ENCODE measurements around the gene NCK2.
A peak's percentile ranks its signal among the peaks of the same experiment; 100 is the strongest.

The NCK2 gene

GRCh38 chr2:105734762-105735538 lies 9.8 kb upstream of the NCK2 start:
- peak; percentile 55 to 65 for DNase-seq (ENCODE audit: low read depth in 2 of 2)

GRCh38 chr2:105736145-105736544 lies 8.6 kb upstream of the NCK2 start:
- no peak for DNase-seq (ENCODE audit: low read depth in 2 of 2)

- no peak for DNase-seq (ENCODE audit: low read depth in 2 of 2)
Measured at GRCh38 chr2:105737980-105738657, 6.6 kb upstream of the NCK2 start.

- DNase-seq (ENCODE audit: low read depth in 2 of 2): no peak
Measured at GRCh38 chr2:105738658-105739241, 6.0 kb upstream of the NCK2 start.

GRCh38 chr2:105739426-105739825 lies 5.3 kb upstream of the NCK2 start:
- DNase-seq (ENCODE audit: low read depth in 2 of 2): no peak

- DNase-seq (ENCODE audit: low read depth in 2 of 2): no peak
Measured at GRCh38 chr2:105739944-105740530, 4.7 kb upstream of the NCK2 start.

- no peak for DNase-seq (ENCODE audit: low read depth in 2 of 2)
Measured at GRCh38 chr2:105741174-105741573, 3.5 kb upstream of the NCK2 start.

- no peak for DNase-seq (ENCODE audit: low read depth in 2 of 2)
Measured at GRCh38 chr2:105741617-105742016, 3.1 kb upstream of the NCK2 start.

GRCh38 chr2:105744091-105744908 lies 412 bp upstream of the NCK2 start:
- peak; percentile 26 to 27 for DNase-seq (ENCODE audit: low read depth in 2 of 2)

- DNase-seq (ENCODE audit: low read depth in 2 of 2): no peak
Measured at GRCh38 chr2:105746177-105747080, 1.7 kb downstream of the NCK2 start.

GRCh38 chr2:105747254-105747894 lies 2.7 kb downstream of the NCK2 start:
- no peak for DNase-seq (ENCODE audit: low read depth in 2 of 2)

- DNase-seq (ENCODE audit: low read depth in 2 of 2): no peak
Measured at GRCh38 chr2:105747991-105748390, 3.3 kb downstream of the NCK2 start.

- DNase-seq (ENCODE audit: low read depth in 2 of 2): no peak
Measured at GRCh38 chr2:105748566-105748965, 3.9 kb downstream of the NCK2 start.

GRCh38 chr2:105749583-105750400 lies 5.1 kb downstream of the NCK2 start:
- DNase-seq (ENCODE audit: low read depth in 2 of 2): no peak

- no peak for DNase-seq (ENCODE audit: low read depth in 2 of 2)
Measured at GRCh38 chr2:105750735-105751134, 6.0 kb downstream of the NCK2 start.

GRCh38 chr2:105751272-105751671 lies 6.6 kb downstream of the NCK2 start:
- no peak for DNase-seq (ENCODE audit: low read depth in 2 of 2)

GRCh38 chr2:105752691-105753358 lies 8.1 kb downstream of the NCK2 start:
- DNase-seq (ENCODE audit: low read depth in 2 of 2): no peak

- no peak for DNase-seq (ENCODE audit: low read depth in 2 of 2)
Measured at GRCh38 chr2:105753380-105753779, 8.7 kb downstream of the NCK2 start.

GRCh38 chr2:105754011-105754410 lies 9.3 kb downstream of the NCK2 start:
- no peak for DNase-seq (ENCODE audit: low read depth in 2 of 2)

Measured in fibroblast of skin of left quadriceps (primary cell).